Measurements from ENCODE around the gene TBC1D22A.

DNA sequence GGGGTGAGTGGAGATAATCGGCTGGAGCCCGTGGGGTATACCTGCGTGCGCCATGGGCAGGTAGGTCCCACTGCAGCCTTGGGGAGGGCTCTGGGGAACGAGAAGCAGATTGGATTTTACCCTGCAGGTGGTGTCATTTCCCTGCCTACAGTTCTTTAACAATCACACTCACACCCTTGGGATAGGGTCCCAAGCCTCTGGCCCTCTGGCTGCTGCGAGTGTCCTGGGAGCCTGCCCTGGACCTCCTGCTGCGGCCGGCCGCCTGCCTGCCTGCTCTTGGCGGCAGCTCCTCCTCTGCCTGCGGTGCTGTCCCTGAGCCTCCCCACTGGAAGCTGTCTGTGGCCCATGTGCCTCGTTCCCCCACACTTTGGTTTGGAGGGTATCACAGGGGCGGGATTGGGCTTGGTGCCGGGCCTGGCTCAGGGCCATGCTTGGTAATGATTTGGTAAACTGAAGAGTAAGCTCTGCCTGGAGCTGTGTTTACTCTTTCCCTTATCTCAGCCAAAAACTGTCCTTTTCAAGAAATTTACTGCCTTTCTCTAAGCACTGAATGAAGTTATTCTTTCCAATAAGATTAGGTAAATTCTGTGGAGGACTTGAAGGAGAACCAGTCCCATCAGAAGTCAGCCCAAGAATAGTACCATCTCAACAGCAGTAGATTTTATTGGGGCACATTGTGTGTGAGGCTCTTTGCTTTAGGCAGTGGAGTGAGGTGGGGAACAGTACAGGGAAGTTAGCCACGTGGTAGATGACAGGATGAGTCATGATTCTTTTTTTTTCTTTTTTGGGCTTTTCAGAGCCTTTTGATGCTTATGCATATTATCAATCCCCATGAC, 53.7 kb downstream of the TBC1D22A start:
- TF ChIP-seq SIN3A (IDR thresholded peaks at IDR 0.05; ENCODE audit: low read depth, low read length) (no peak), NR2C2 (IDR thresholded peaks at IDR 0.05; ENCODE audit: borderline replicate concordance, control insufficient read depth, insufficient read length, low read depth) (no peak)

All from GM12878 (cell line).